Measurements from ENCODE around the gene TP73.

GRCh38 chr1:3628445-3628844 is 23.9 kb upstream of the TP73 start:
- TF ChIP-seq EZH2phosphoT487 (IDR thresholded peaks at IDR 0.05; ENCODE audit: insufficient read depth, low read depth) (no peak), EZH2 (IDR thresholded peaks at IDR 0.05; ENCODE audit: insufficient read depth, poor library complexity, severe bottlenecking) (no peak)

All from GM23248 (cell line).